ENCODE measurements around the gene SIM1.
"Not testable (repeated sequence)": the region's sequence is repeated elsewhere in the genome, so short reads cannot be mapped to it uniquely, and the experiment has no call there.

SIM1 gene

GRCh38 chr6:100366419-100366818 lies 98.3 kb downstream of the SIM1 start:
- no peak overlapping the region for H3K27ac ChIP-seq
- TF ChIP-seq ZFX (IDR thresholded peaks at IDR 0.05; ENCODE audit: borderline replicate concordance) (no peak), CTCF (IDR thresholded peaks at IDR 0.05) (no peak)

DNA sequence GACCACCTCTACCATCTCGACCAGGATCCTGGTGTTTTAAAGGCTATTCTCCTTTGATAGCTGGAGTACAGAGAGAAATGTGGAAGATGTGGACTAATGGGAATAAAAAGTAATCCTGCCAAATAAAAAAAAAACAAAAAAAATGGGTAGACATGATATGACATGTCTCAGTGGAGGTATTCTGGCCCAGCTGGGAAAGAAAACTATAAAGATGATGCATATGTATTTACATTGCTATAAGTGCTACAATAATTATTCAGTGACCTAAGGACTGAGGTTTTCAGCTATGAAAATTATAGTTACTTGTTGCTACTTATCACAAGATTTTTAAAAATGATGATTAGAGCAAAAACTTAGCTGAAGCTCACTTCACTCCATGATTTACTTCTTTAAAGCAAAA lies 101.1 kb downstream of the SIM1 start:
- no peak for TF ChIP-seq CTCF (IDR thresholded peaks at IDR 0.05)
- TF ChIP-seq ZFX (IDR thresholded peaks at IDR 0.05; ENCODE audit: borderline replicate concordance), result no peak
- H3K27ac ChIP-seq, result no peak overlapping the region

DNA sequence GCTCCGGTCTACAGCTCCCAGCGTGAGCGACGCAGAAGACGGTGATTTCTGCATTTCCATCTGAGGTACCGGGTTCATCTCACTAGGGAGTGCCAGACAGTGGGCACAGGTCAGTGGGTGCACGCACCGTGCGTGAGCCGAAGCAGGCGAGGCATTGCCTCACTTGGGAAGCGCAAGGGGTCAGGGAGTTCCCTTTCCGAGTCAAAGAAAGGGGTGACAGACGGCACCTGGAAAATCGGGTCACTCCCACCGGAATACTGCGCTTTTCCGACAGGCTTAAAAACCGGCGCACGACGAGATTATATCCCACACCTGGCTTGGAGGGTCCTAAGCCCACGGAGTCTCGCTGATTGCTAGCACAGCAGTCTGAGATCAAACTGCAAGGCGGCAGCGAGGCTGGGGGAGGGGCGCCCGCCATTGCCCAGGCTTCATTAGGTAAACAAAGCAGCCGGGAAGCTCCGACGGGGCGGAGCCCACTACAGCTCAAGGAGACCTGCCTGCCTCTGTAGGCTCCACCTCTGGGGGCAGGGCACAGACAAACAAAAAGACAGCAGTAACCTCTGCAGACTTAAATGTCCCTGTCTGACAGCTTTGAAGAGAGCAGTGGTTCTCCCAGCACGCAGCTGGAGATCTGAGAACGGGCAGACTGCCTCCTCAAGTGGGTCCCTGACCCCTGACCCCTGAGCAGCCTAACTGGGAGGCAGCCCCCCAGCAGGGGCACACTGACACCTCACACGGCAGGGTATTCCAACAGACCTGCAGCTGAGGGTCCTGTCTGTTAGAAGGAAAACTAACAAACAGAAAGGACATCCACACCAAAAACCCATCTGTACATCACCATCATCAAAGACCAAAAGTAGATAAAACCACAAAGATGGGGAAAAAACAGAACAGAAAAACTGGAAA lies 109.7 kb downstream of the SIM1 start:
- not testable (repeated sequence) for H3K27ac ChIP-seq

- no peak overlapping the region for H3K27ac ChIP-seq
- TF ChIP-seq ZFX (IDR thresholded peaks at IDR 0.05; ENCODE audit: borderline replicate concordance), result no peak
- no peak for TF ChIP-seq CTCF (IDR thresholded peaks at IDR 0.05)
Observed at GRCh38 chr6:100353276-100354015, 111.3 kb downstream of the SIM1 start.

- no peak for TF ChIP-seq CTCF (IDR thresholded peaks at IDR 0.05)
- no peak for TF ChIP-seq ZFX (IDR thresholded peaks at IDR 0.05; ENCODE audit: borderline replicate concordance)
- no peak overlapping the region for H3K27ac ChIP-seq
Observed at GRCh38 chr6:100350139-100350538, 114.6 kb downstream of the SIM1 start.

DNA sequence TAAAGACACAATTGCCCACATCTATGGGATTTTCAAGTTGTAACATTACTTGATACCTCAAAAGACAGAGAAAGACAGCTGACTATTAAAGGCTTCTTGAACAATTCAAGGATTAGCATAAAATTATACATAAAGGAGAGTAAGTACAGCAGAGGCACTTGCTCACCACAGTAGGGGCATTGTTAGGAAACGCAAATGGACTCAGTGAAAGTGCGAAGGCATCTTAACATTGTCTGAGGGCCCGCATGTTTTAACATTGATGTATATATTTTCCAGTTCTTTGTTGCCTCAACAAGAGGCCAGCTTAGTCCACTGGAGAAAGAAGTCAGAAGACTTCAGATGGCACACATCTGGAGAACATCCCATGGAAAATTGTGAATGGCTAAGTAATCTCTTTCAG lies 115.4 kb downstream of the SIM1 start:
- TF ChIP-seq ZFX (IDR thresholded peaks at IDR 0.05; ENCODE audit: borderline replicate concordance), result no peak
- TF ChIP-seq CTCF (IDR thresholded peaks at IDR 0.05), result no peak
- no peak overlapping the region for H3K27ac ChIP-seq

DNA sequence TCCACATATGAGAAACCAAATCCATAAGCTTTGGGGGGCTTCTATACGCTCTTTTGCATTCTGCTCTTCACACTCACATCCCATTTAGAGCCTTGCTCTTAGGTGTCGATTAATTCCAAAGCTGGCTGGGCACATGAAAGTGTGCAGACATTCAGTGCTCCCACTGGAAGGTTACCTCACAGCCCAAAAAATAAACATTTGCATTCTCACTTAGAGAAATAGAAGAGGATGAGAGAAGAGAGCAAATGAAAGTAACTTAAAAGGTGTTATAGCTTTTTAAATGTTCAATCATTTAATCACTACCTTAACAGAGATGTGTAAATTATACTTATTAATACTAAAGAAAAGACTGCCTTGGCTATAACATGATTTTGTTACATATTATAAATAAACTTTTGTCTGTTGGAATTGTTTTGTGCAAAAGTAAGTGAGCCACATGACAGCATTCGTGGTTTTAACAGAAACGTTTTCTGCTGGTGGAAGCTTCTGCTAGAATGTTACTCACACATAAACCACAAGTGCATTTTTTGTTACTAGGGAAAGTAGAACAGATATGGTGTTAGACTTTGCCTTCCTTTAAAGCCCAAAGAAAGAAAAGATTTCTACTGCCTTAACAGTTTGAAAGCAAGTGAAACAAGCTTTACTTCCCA lies 116.7 kb downstream of the SIM1 start:
- no peak overlapping the region for H3K27ac ChIP-seq
- TF ChIP-seq CTCF (IDR thresholded peaks at IDR 0.05) (no peak), ZFX (IDR thresholded peaks at IDR 0.05; ENCODE audit: borderline replicate concordance) (no peak)

Measured in 22Rv1 (cell line).